NCI-H2107 treated with DMSO at 0.1 percent for 48 hours (cell line): ENCODE measurements around the gene DIAPH3.
A peak's percentile ranks its signal among the peaks of the same experiment; 100 is the strongest.
"Not testable (repeated sequence)": the region's sequence is repeated elsewhere in the genome, so short reads cannot be mapped to it uniquely, and the experiment has no call there.

Experiments
- DNase-seq: peaks from one replicate; lab custom pipeline; 2025; ENCODE audit not compliant: unreplicated experiment; lab: John Stamatoyannopoulos, UW

The DIAPH3 gene

DNA sequence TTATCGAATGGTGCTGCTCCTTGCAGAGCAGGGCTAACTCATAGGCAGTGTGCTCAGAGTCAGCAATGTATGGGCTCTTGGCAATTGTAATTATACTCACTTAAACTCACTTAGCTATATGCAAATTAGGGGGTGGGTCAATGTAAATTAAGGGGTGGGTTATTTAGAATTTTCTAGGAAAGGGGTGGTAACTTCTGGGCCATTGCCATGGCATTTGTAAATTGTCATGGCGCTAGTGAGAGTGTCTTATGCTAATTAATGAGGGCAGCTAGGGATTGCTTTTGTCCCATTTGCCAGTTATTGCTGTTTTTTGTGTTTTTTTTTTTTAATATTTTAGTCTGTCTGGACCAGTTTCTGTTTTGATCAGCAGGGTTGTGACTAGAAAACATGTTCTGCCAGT, 68.4 kb downstream of the DIAPH3 start:
- no peak for DNase-seq

DNA sequence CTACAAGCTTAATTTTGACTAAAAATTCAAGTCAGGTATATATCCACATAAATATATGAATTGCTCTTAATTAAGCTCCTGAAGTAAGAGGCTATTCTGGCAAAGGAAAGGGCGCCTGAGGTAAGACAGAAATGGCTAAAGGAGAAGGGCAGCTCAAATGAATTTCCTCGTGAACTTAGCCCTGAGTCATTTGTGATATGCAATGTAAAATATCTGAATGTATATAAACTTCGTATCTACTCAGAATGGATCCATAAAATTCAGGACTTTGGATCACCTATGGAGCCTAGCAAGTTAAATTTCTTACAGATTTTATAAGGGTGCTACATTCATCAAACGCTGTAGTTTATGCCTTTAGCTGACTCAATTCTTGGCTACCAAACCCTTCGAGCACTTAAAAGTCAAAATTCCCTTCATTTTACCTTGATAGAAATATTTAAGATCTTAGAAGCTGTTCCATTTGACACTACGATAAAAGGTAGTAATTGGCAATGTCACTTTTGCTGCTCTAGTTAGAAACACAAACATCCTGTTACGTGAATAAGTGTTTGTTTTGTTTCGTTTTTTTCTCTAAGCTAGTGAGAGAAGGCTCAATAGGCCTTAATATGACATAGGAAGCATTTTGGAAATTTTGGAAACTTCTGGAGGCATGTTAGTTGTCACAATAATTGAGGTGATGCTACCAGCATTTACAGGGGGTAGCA, 69.2 kb downstream of the DIAPH3 start:
- DNase-seq: no peak

DNA sequence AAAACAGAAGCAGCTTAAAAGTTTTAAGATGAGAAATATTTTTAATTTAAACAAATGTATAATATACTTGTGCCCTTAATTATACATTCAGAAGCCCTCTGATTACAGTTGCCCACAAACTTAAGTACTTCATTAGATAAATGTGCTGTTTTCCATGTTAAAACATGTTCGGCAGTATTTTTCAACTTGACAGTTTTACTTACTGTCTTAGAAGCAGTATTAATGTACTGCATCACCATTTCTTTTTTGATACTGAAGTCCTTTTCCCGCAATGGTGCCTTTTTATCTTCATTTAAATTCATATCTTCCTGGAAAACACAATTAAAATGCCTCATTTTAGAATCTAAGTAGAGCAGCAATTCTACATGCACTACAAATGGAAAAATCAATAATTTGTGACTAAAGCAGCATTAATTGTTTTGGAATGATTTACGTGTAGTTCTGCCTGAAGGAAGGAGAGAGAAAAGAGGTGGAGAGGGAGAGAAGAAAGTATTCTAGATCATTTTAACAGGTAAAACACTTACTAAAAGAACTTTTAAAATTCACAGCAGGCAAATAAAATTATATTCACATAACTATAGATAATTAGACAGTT, 70.2 kb downstream of the DIAPH3 start:
- DNase-seq: peak; percentile 7

DNA sequence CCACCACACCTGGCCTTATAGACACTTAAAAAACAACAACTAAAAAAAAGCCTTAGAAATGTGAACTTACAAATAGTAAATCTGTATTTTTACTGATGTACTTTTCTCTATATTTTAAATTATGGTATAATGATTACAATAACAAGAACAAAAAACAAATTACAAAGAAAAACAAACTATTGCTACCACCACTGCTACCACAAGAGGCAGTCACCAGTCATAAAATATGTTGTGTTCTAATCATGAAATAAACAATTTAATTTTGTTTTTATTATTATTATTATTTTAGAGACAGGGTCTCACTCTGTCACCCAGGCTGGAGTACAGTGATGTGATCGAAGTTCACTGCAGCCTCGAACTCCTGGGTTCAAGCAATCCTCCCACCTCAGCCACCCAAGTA, 72.2 kb downstream of the DIAPH3 start:
- no peak for DNase-seq

DNA sequence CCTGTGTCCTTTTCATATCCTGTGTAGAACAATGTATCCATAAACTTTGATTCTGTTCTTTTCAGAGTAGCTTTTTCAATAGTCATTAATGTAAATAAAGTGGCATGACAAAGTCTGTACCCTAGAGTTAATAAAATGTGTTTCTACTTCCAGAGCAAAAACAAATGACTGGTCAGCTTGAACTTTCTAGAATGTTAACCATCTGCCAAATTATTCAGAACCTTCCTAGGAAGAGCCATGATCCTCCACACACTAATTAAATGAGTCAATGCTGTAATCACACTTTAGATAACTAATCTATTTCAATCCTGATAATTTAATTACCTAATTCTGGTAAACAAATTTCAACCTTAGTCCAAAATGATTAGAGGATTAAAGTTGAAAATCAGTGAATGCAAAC, 73.2 kb downstream of the DIAPH3 start:
- no peak for DNase-seq

DNA sequence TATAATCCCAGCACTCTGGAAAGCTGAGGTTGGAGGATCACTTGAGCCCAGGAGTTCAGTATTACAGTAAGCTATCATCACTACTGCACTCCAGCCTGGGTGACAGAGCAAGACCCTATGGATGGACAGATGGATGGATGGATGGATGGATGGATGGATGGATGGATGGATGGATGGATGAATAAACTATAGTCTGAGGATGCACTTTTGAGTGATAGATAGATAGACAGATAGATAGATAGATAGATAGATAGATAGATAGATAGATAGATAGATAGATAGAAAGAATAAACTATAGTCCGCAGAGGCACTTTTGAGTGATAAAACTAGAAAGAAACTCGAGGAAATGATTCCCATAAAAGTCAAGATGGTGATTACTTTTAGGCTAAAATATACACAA, 79.9 kb downstream of the DIAPH3 start:
- not testable (repeated sequence) for DNase-seq

DNA sequence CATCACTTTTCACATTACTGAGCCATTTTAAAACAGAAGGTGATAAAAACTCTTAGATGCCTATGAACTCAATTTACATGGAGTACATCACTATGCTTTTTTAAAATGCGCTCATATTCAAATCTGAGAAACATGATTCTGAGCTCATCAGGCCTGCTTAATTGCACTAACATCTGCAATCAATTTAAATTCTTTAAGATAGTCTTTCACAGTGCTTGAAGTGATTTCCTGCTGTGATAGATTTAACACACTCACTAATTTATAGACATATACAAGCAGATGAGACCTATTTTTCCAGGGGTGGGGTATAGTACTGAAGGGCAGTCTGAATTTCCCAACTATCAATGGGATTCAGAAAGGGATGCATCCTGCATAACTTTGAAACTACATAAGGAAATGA, 82.9 kb downstream of the DIAPH3 start:
- no peak for DNase-seq

DNA sequence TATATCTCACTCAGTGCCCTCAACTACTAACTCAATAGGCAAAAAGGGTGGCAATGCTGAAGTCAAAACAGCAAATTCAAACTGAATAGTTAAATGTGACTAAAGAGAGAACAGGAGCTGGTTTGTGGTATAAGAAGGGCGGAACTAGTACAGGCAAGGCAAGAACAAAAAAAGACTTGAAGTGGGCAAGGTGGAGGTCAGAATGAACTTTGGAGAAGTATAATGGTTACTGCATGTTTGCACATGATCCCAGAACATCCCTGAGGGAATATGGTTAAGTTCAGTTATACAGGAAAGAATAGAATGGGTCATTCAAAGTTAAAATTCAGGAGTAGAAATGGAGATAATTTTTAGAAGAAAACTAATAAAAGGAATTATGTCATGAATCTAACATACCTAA, 85.5 kb downstream of the DIAPH3 start:
- no peak for DNase-seq

DNA sequence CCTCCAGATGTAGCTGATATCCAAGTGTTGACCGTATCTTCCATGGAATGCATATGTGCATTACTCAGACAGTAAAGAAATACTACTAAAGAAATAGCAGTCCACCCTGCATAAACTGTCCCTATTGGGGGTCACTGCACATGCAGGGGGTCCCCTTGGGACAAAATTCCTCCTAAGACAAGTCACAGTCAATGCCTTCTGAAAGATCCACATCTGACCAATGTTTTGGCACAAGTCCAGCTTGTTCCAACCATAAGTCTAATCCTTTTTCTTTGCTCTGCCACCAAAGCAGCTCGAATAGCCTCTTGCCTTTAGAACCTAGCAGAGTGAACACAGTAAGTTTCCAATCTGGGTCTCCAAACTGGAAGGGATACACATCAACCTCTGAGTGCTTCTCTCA, 87.9 kb downstream of the DIAPH3 start:
- DNase-seq: no peak

DNA sequence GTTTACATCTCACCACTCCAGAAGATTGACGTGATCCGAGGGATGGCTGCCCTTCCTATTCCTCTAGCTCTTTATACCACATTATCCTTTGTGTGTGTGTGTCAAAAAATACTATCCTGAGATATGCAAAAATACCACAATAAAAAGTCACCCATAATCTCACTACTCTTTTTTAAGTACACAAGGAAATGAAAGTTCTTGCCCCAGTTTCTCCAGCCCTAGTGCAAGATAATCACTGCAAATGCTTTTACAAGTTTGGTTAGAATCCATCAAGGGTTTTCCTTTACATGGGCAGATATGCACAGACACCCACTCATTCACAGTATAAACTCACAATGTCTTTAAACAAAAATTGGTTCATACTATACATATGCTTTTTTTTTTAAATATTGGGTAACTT, 89.3 kb downstream of the DIAPH3 start:
- DNase-seq: no peak

DNA sequence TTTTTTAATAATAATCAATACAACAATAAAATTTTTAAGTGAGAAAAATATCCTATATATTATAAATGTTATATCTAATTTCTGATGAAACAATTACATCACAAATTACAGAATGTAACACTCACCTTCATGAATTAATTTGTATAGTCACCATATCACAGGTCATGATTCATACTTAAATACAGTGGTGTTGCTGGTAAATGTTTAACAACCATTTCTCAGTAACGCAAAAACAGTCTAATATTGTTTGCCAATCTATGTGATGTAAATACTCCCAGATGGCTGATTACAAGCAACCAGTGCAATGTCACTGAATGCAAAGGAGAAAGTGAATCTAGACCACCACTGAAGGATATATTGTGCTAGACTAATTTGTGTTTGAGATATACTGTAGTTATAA, 97.5 kb downstream of the DIAPH3 start:
- DNase-seq: no peak

DNA sequence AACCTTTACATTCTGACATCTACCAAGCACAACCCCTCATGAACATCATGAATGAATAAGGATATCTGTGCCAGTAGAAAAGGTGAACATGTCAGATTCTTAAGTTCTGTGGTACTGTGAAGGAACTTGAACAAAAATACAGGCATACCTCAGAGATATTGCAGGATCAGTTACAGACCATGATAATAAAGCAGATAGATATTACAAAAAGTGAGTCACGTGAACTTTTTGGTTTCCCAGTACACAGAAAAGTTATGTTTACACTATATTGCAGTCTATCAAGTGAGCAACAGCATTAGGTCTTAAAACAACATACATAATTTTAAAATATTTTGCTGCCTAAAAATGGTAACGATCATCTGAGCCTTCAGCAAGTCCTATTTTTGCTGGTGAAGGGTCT, 101.2 kb downstream of the DIAPH3 start:
- no peak for DNase-seq

DNA sequence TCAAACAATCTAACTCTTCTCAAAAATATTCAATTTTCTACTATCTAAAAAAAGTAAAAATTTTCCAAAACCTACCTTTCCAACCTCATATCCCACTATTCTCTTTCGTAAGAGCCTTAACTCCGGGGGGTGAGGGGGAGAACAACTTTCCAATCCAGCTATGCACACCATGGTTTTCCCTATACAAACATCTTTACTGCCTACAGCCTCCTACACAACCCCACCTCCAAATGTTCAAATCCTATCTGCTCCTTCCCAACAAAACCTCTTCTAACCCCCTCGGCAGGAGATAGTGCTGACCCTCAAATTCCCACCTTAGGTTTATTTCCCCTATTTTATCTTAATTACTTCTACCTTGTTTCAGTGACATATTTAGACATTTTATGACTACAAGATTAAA, 102.0 kb downstream of the DIAPH3 start:
- DNase-seq: no peak

DNA sequence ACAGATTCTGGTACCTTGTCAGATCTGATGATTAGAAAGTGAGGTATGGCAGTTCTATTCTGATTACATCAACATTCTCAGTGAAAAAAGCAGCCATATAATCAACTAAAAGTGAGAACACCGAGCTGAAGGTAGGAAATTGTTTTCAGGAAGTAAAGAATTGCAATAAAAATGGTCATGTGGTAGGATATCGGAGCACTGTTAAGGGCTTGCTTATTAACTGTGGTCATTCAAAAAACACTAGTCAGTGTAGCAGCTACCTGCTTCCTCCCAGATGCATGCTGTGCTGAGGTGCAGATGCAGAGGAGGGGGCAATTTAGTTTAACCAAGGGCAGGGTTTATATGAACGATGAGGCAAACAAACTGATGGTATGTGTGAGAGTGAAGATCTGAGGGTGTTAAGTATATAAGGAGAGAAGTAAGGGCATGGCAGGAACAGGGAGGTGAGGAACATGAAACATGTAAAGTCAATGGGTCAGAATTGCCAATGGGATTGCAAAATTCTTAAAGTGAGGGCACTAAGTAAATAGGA, 111.9 kb downstream of the DIAPH3 start:
- DNase-seq: no peak

DNA sequence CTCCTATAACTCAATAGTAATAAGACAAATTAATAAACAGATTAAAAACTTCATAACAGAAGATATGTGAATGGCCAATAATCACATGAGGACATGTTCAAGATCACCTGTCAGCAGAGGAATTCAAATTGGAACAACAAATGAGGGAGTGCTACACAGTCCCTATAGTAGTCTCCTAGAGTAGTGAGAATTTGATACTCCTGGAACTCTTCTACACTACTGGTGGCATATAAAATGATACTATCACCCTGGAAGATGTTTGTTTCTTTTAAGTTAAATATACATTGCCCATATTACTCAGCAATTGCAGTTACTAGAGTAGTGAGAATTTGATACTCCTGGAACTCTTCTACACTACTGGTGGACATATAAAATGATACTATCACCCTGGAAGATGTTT, 115.4 kb downstream of the DIAPH3 start:
- DNase-seq: not testable (repeated sequence)

DNA sequence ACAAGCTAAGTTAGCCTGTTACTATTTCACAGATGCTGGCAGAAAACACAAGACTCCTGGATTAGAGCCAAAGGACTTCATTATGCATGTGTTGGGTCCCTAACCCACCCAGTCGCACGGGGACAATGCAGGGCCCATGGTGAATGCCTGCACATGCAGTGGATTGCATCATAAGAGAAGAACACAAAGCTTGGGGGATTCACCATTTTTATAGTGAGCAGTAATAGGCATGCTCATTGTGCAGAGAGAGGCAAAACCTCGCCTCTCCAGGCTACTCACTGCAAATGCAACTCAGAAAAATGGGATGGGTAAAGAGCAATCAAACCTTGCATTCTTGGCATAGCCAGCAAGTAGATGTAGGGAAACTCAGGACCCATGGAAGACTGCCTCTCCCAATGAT, 115.8 kb downstream of the DIAPH3 start:
- DNase-seq: no peak

DNA sequence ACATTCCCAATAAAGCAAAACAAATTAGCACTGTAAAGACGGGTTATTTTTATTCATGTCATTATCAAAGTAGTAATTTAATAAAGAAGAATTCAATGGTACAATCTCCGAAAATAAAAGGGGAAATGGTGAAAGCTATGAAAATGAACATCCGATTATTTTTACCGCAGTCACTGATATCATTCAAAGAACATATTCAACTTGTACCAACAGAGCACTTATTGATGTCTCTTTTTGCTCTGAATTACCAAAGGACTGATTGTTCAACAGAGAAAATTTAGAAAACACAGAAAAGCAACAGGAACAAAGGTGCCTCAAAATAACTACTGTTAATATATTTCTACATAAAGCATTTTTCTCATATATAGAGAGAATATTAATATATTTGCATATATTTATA, 119.4 kb downstream of the DIAPH3 start:
- DNase-seq: no peak

DNA sequence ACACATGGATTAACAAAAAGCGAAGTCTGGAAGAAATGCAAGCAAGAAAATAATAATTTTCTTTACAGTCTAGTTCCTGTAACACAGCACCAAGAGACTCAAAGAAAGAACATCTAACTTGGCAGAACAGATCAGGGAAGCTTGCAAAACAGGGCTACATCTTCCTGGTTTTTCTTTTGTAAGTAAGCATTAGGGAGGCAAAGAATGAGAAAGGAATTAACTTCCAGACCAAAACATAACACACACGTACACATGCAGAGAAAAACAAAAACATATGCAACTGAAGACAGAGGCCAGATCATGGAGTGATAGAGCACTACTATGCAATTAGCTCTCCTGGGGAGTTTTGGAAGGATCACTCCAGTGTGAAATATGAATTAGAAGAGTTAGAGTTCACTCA, 120.5 kb downstream of the DIAPH3 start:
- no peak for DNase-seq

DNA sequence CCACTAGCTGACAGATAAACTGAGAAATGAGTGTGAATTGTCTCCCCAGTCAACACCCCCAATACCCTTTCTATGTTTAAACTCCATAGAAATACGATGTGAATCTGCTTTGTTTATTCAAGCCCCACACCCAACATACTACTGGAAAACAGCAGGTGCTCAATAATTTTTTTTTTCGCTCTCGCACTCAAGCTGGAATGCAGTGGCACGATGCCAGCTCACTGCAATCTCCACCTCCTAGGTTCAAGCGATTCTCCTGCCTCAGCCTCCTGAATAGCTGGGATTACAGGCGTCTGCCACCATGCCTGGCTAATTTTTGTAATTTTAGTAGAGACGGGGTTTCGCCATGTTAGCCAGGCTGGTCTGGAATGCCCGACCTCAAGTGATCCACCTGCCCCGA, 123.1 kb downstream of the DIAPH3 start:
- DNase-seq: not testable (repeated sequence)

DNA sequence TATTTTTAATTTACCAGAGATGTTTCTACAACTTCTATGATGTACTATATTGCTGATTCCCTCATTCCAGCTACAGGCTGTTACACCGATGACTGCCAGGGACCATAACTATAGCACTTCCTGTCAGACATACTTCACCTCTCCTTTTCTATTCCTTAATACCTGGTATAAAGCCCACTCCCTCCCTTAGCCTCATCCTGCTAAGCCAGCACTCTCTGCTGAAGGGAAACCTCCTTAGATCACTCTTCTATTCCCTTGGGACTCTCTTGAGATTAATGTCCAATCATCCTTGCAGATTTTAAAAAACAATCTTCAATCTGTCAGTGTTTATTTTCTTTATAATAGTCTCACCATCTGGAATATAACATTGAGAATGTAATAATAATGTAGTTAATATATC, 127.9 kb downstream of the DIAPH3 start:
- no peak for DNase-seq

DNA sequence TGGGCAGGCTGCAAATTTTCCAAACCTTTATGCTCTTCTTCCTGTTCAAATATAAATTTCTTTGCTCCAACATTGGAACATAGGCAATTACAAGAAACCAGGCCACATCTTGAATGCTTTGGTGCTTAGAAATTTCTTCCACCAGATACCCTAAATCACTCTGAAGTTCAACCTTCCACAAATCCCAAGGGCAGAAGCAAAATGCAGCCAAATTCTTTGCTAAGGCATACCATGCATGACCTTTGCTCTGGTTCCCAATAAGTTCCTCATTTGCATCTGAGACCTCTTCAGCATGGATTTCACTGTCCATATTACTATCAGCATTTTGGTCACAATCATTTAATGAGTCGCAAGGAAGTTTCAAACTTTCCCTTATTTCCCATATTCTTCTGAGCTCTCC, 130.9 kb downstream of the DIAPH3 start:
- DNase-seq: no peak

DNA sequence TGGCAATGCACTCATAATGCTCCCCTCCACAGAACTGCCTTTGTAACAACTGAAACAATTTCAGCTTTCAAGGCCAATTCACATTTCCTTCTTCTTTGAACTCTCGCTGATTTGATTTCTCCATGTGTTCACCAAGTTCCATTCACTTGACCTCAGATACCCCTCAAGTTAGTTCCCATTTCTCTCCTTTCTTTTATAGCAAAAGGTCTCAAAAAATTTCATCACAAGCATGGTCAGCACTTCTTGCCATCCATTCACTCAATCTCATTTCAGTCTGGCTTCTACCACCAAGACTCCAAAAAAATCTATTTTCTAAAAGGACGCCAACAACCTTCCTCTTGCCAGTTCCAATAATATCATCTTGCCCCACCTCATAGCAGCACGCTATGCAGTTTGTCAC, 135.7 kb downstream of the DIAPH3 start:
- DNase-seq: no peak

DNA sequence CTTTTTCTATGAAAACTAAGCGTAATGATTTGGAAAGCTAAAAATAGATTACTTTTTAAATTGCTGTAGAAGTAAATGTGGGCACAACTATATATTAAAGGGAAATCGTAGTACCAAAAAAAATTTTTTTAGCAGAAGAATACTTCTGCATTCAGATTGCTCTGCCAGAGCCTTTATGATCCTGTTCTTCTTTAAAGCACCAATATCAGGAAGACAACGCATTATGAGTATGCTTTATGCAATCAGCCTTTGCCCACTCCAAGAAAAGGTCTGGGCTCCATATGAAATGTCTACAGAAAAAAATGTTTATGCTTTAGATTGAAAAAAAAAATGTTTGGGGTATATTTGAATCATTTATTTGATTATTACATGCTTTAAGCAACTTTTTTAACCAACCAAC, 137.4 kb downstream of the DIAPH3 start:
- no peak for DNase-seq
